Psoas muscle (tissue), 8 donors: ENCODE measurements around the gene SORBS2. TPM values are rescaled to one million over a fixed set of nuclear protein-coding genes. Genes with fewer than 3 reads are reported as not detected.
A peak's percentile ranks its signal among the peaks of the same experiment; 100 is the strongest.

Experiments used
- ATAC-seq, 4 donors: fragments of 200-7000 bp; cut with Tn5 transposase; one replicate each; pipeline ENCODE4 v1.9.1; 2020; ENCODE audit warnings: moderate library complexity in 3 of 4, mild to moderate bottlenecking in 2 of 4
- DNase-seq, 2 donors: peaks; one replicate each; pipeline ENCODE4 v3.0.0-alpha.2; 2020
- H3K27ac ChIP-seq: fragments of 200-600 bp; one replicate; pipeline ENCODE4 v1.8.0; 2022
- H3K27me3 ChIP-seq, 3 donors: fragments of 200-600 bp in 1 of 3; one replicate each; pipeline versions ENCODE4 v1.6.1 to v1.8.0; 2013 to 2022; ENCODE audit warnings: low read length in 2 of 3, mild to moderate bottlenecking in 2 of 3, moderate library complexity in 1 of 3; ENCODE audit not compliant: insufficient read depth in 3 of 3
- H3K36me3 ChIP-seq, 2 donors: fragments of 200-600 bp in 1 of 2; one replicate each; pipeline versions ENCODE4 v1.6.1 to v1.8.0; 2013 to 2022; ENCODE audit warnings: low read depth in 1 of 2, mild to moderate bottlenecking in 1 of 2, moderate library complexity in 1 of 2; ENCODE audit not compliant: insufficient read depth in 1 of 2
- H3K4me1 ChIP-seq: fragments of 200-600 bp; one replicate; pipeline ENCODE4 v1.8.0; 2022
- H3K4me3 ChIP-seq: fragments of 200-600 bp; one replicate; pipeline ENCODE4 v1.8.0; 2022; ENCODE audit warnings: mild to moderate bottlenecking
- H3K9me3 ChIP-seq: fragments of 200-600 bp; one replicate; pipeline ENCODE4 v1.8.0; 2022
- CTCF ChIP-seq: fragments of 200-600 bp; IDR thresholded peaks from one replicate; pipeline ENCODE4 v1.8.0; 2022; ENCODE audit warnings: antibody characterized with exemption
- WGBS, 3 donors: extraction: QIAGEN DNeasy Blood & Tissue Kit; methylation state at CpG; one replicate each; pipeline versions ENCODE4 v1.1.6 to v1.1.7; 2013; 5-methylcytosine and 5-hydroxymethylcytosine counted together
- intact Hi-C, 2 donors: fragments of 100-400 bp; cut with DNase I; formaldehyde crosslinking; loops; one replicate each; pipeline versions ENCODE4 v1.11.0 to v1.14.2; 2022
- polyA plus RNA-seq, 3 donors: library from polyadenylated mRNA; stranded (reverse); fragments of 200-250 nt; gene quantifications; one replicate each; pipeline ENCODE4 v1.2.3, GENCODE V29; 2013
- total RNA-seq, 4 donors: library from RNA; stranded (reverse); fragmentation: NEBNext Ultra II Directional in 2 of 4; extraction: Animal tissue kit (Norgen Biotek cat#: 25700) in 2 of 4; gene quantifications; one replicate each; pipeline versions ENCODE4 v1.2.1 to v1.2.4, GENCODE V29; 2021 to 2023
- donor health status: healthy with polysubstance abuse.
- donor health status: DM: no; HTN: no; CAD: no; lungs with moderate emphysema.
- donor health status: Bipolar disorder and iron deficiency.
- donor health status: healthy.
- donor health status: DM: yes; HTN: yes; CAD: no.
- donor health status: DM: no; HTN: no; CAD: no.
- donor health status: DM: no; HTN: no; CAD: no.
- donor health status: DM: yes; HTN: yes; CAD: no.

Gene SORBS2
- total and polyA plus RNA-seq, 7 donors: 2.5 to 30.4 (median 7.2) TPM

- Histone ChIP-seq H3K4me3 (peak overlapping the region; percentile 46), H3K27me3 (no peaks in the 10 kb centered on the region), H3K36me3 (no peaks in the 10 kb centered on the region), H3K27ac (peak overlapping the region; percentile 82), H3K9me3 (no peaks in the 10 kb centered on the region), H3K4me1 (peaks cover 33% of the 10 kb centered on the region)
- intact Hi-C loops: no loop called here
- ATAC-seq: peak; percentile 53 to 64 (median 58)
- no peak for TF ChIP-seq CTCF
- peak; percentile 51 to 75 for DNase-seq
- 34 to 48% (median 38%) methylated on average over 32 of the region's 32 CpGs for WGBS, 3 donors
These were observed 224.4 kb downstream of the SORBS2 start for GRCh38 chr4:185587427-185588161.

- peak overlapping the region; percentile 82 for H3K27ac ChIP-seq
- DNase-seq (no peak), ATAC-seq (no peak)
- intact Hi-C loops: no loop called here
- peak overlapping the region; percentile 46 for H3K4me3 ChIP-seq
- no peak for TF ChIP-seq CTCF
- no peaks in the 10 kb centered on the region for H3K27me3 ChIP-seq
- whole genome bisulfite sequencing, 3 donors: 56 to 73% (median 56%) methylated on average over 6 of the region's 6 CpGs
- peaks cover 30% of the 10 kb centered on the region for H3K4me1 ChIP-seq
- no peaks in the 10 kb centered on the region for H3K9me3 ChIP-seq
- H3K36me3 ChIP-seq: no peaks in the 10 kb centered on the region
These were observed 225.0 kb downstream of the SORBS2 start for GRCh38 chr4:185587030-185587426.

GRCh38 chr4:185585211-185585610, 226.8 kb downstream of the SORBS2 start:
- H3K27ac ChIP-seq: peak overlapping the region; percentile 14

GRCh38 chr4:185583813-185584212, 228.2 kb downstream of the SORBS2 start:
- TF ChIP-seq CTCF: no peak
- H3K4me1 ChIP-seq: peaks cover 31% of the 10 kb centered on the region
- no peak for ATAC-seq
- no peak for DNase-seq
- no peaks in the 10 kb centered on the region for H3K9me3 ChIP-seq
- peak overlapping the region; percentile 97 for H3K27ac ChIP-seq
- H3K27me3 ChIP-seq: no peaks in the 10 kb centered on the region
- no peaks in the 10 kb centered on the region for H3K36me3 ChIP-seq
- H3K4me3 ChIP-seq: no peak overlapping the region
- intact Hi-C loops: no loop called here
- 79 to 93% (median 84%) methylated on average over 1 of the region's 1 CpG for WGBS, 3 donors

More at GRCh38 chr4:185585211-185585610, 226.8 kb downstream of the SORBS2 start:
- intact Hi-C loops: no loop called here
- Histone ChIP-seq H3K9me3 (no peaks in the 10 kb centered on the region), H3K4me1 (peaks cover 31% of the 10 kb centered on the region), H3K4me3 (no peak overlapping the region), H3K36me3 (no peaks in the 10 kb centered on the region), H3K27me3 (no peaks in the 10 kb centered on the region)
- 59 to 77% (median 64%) methylated on average over 1 of the region's 1 CpG for WGBS, 3 donors
- no peak for ATAC-seq
- no peak for TF ChIP-seq CTCF
- no peak for DNase-seq
